IPS-18a (cell line): Measurements from ENCODE around the gene KLHDC2.
"Not testable (repeated sequence)": the region's sequence is repeated elsewhere in the genome, so short reads cannot be mapped to it uniquely, and the experiment has no call there.

Experiments
- H3K27ac ChIP-seq: one replicate; pipeline ENCODE4 v1.5.1; 2013; ENCODE audit warnings: low read length
- H3K27me3 ChIP-seq: one replicate; pipeline ENCODE4 v1.6.1; 2013; ENCODE audit warnings: mild to moderate bottlenecking, low read length; ENCODE audit not compliant: control insufficient read depth, insufficient read depth
- H3K36me3 ChIP-seq: one replicate; pipeline ENCODE4 v1.6.1; 2013; ENCODE audit warnings: low read depth, low read length; ENCODE audit not compliant: control insufficient read depth
- H3K4me1 ChIP-seq: one replicate; pipeline ENCODE4 v1.6.1; 2013; ENCODE audit warnings: low read depth, low read length; ENCODE audit not compliant: control insufficient read depth
- H3K4me3 ChIP-seq: one replicate; pipeline ENCODE4 v1.5.1; 2013; ENCODE audit warnings: low read length
- H3K9ac ChIP-seq: one replicate; pipeline ENCODE4 v1.6.1; 2013; ENCODE audit warnings: mild to moderate bottlenecking, low read length, moderate library complexity
- H3K9me3 ChIP-seq: one replicate; pipeline ENCODE4 v1.6.1; 2013; ENCODE audit warnings: low read depth, low read length; ENCODE audit not compliant: control insufficient read depth

KLHDC2 gene

DNA sequence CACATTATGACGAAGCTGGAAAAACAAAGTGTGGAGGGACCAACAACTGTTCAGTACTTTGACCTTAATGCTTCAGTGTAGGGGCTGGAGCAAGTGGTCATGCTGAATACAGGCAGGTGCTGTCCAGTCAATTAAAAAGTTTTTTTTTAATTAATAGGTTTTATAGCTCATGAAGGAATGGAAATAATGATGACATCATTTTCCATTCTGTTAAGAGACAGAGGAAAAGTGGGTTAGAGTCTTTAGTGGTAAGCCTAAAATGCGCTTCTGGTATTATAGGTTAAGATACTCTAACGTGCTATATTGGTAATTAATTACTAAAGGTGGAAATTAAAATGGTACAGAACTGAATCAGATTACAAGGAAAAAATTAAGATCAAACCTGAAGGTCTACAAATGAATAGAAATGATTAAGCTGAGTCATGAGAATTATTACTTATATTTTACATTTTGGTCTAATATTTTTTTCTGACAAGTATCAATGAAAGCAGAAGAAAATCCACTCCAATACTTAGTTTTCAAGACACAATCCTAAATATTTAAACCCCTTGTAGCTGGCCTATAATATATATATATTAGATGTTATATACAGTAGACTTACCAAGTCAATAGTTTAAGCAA lies 15.6 kb downstream of the KLHDC2 start:
- Histone ChIP-seq H3K36me3 (peaks cover 89% of the 10 kb centered on the region), H3K9ac (no peak overlapping the region), H3K4me3 (no peak overlapping the region), H3K27ac (no peak overlapping the region), H3K4me1 (no peaks in the 10 kb centered on the region), H3K9me3 (no peaks in the 10 kb centered on the region), H3K27me3 (no peaks in the 10 kb centered on the region)

GRCh38 chr14:49786315-49786714 lies 18.4 kb downstream of the KLHDC2 start:
- H3K9ac ChIP-seq = no peak overlapping the region
- H3K4me1 ChIP-seq = no peaks in the 10 kb centered on the region
- H3K36me3 ChIP-seq = peaks cover 86% of the 10 kb centered on the region
- no peaks in the 10 kb centered on the region for H3K9me3 ChIP-seq
- no peak overlapping the region for H3K27ac ChIP-seq
- no peak overlapping the region for H3K4me3 ChIP-seq
- no peaks in the 10 kb centered on the region for H3K27me3 ChIP-seq

DNA sequence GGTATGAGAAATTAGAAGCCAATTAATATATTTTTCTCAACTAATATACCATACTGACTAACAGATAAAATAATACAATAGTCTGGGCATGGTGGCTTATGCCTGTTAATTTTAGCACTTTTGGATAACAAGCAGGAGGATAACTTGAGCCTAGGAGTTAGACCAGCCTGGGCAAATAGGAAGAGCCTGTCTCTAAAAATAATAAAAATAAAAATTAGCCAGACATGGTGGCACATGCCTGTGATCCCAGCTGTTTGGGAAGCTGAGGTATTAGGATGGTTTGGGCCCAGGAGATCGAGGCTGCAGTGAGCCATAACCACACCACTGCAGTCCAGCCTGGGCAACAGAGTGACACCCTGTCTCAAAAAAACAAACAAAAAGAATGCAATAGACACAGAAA lies 24.7 kb downstream of the KLHDC2 start:
- H3K27me3 ChIP-seq = no peaks in the 10 kb centered on the region
- H3K4me3 ChIP-seq = no peak overlapping the region
- H3K9ac ChIP-seq = no peak overlapping the region
- no peak overlapping the region for H3K27ac ChIP-seq
- no peaks in the 10 kb centered on the region for H3K9me3 ChIP-seq
- peaks cover 66% of the 10 kb centered on the region for H3K36me3 ChIP-seq
- no peaks in the 10 kb centered on the region for H3K4me1 ChIP-seq

DNA sequence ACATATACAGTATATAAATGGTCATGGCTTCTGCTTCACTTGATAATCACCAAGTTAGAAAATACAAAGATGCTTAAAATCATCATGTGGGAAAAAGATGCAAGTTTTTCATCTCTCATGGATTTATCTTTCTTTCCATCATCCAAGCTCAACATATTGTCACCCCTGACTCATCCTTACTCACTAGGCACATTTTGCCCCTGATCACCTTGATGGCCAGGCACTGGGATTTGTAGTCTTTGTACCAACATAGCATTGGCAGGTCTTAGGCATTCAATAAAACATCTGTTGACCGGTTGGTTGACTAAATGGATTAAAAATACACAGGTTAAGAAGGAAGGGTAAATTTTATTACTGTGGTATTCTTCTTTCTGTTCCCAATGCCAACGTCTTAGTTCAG lies 28.1 kb downstream of the KLHDC2 start:
- Histone ChIP-seq H3K9ac (no peak overlapping the region), H3K4me3 (no peak overlapping the region), H3K27me3 (no peaks in the 10 kb centered on the region), H3K27ac (no peak overlapping the region), H3K4me1 (no peaks in the 10 kb centered on the region), H3K36me3 (peaks cover 67% of the 10 kb centered on the region), H3K9me3 (no peaks in the 10 kb centered on the region)

GRCh38 chr14:49808780-49809179 lies 40.8 kb downstream of the KLHDC2 start:
- peaks cover 9% of the 10 kb centered on the region for H3K4me1 ChIP-seq
- no peaks in the 10 kb centered on the region for H3K9me3 ChIP-seq
- H3K9ac ChIP-seq = no peak overlapping the region
- H3K27me3 ChIP-seq = no peaks in the 10 kb centered on the region
- no peak overlapping the region for H3K4me3 ChIP-seq
- no peak overlapping the region for H3K27ac ChIP-seq
- H3K36me3 ChIP-seq = peaks cover 53% of the 10 kb centered on the region

DNA sequence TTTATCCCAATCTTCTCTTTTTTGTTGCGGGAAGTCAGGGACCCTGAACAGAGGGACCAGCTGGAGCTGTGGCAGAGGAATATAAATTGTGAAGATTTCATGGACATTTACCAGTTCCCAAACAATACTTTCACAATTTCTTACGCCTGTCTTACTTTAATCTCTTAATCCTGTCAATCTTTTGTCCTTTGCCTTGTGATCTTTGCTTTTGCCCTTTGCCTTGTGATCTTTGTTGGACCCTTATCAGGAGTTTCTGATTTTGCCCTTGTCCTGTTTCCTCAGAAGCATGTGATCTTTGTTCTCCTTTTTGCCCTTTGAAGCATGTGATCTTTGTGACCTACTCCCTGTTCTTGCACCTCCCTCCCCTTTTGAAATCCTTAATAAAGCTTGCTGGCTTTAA lies 48.2 kb downstream of the KLHDC2 start:
- peaks cover 71% of the 10 kb centered on the region for H3K36me3 ChIP-seq
- not testable (repeated sequence) for H3K27ac ChIP-seq, H3K9me3 ChIP-seq, H3K9ac ChIP-seq, H3K27me3 ChIP-seq, H3K4me3 ChIP-seq, H3K4me1 ChIP-seq

GRCh38 chr14:49816844-49817243 lies 48.9 kb downstream of the KLHDC2 start:
- H3K4me3 ChIP-seq = no peak overlapping the region

DNA sequence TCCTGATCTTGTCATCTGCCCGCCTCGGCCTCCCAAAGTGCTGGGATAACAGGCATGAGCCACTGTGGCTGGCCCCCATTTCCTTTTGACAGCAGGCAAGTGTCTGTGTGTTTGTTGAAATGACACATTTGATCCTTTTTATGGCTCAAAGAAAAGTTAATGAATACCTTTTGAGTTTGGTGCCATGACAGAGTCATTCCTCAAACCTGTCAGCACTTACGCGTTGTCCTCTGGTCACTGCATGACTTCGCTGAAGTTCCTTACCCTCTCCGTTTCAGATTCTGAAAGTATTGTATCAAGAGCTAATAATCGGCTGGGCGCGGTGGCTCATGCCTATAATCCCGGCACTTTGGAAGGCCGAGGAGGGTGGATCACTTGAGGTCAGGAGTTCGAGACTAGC lies 52.2 kb downstream of the KLHDC2 start:
- Histone ChIP-seq H3K36me3 (peaks cover 58% of the 10 kb centered on the region), H3K27me3 (no peaks in the 10 kb centered on the region), H3K4me3 (no peak overlapping the region), H3K27ac (no peak overlapping the region), H3K9me3 (no peaks in the 10 kb centered on the region), H3K9ac (no peak overlapping the region), H3K4me1 (no peaks in the 10 kb centered on the region)

More at GRCh38 chr14:49816844-49817243, 48.9 kb downstream of the KLHDC2 start:
- Histone ChIP-seq H3K27ac (no peak overlapping the region), H3K27me3 (no peaks in the 10 kb centered on the region), H3K9me3 (no peaks in the 10 kb centered on the region), H3K9ac (no peak overlapping the region), H3K36me3 (peaks cover 64% of the 10 kb centered on the region), H3K4me1 (no peaks in the 10 kb centered on the region)

- H3K9me3 ChIP-seq = no peaks in the 10 kb centered on the region
- H3K9ac ChIP-seq = no peak overlapping the region
- no peaks in the 10 kb centered on the region for H3K4me1 ChIP-seq
- H3K4me3 ChIP-seq = no peak overlapping the region
- peaks cover 84% of the 10 kb centered on the region for H3K36me3 ChIP-seq
- H3K27me3 ChIP-seq = no peaks in the 10 kb centered on the region
- no peak overlapping the region for H3K27ac ChIP-seq
Observed at GRCh38 chr14:49828640-49829039, 60.7 kb downstream of the KLHDC2 start.
